GM21528 (cell line): Measurements from ENCODE around the gene MLLT3.

Experiments used
- ATAC-seq: cut with Tn5 transposase; IDR thresholded peaks from one replicate; pipeline ENCODE4 v1.9.1; 2021; ENCODE audit warnings: mild to moderate bottlenecking, moderate library complexity; ENCODE audit not compliant: unreplicated experiment, low FRiP score

The MLLT3 gene

DNA sequence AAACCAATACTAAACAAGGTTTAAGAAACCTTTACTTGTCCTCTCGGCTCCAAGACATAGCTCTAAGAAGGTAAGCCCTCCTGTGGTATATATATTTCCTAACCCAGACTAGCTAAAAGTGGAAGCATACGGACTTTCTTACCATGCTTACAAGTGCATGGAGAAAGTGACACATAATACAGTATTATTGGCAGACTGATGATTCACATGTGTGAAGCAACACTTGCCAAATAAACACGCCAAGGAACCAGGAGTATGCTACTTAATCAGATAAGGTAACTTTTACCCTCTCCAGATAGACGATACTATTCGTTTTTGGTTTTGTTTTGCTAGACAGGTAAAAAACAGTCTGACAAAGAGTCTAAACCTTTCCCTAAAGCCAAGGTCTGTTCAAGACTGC is 264.1 kb downstream of the MLLT3 start:
- ATAC-seq, result no peak

DNA sequence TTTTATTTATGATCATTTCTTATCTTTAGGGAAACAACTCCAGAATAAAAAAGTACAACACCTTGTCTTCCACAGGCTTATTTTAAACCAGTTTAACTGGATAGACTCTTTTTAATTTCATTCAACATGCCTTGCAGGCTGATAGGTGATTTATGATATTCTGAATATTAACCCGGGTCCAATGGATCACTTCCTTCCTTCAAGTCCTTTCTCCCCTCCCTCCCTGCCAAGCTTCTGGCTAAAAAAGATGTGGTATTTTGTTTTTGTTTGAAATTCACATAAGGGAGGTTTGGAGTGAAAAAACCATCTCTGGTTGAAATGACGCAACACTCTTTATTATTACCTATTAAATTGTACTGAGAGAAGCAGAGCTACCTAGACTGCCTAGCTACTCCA is 265.3 kb downstream of the MLLT3 start:
- no peak for ATAC-seq

DNA sequence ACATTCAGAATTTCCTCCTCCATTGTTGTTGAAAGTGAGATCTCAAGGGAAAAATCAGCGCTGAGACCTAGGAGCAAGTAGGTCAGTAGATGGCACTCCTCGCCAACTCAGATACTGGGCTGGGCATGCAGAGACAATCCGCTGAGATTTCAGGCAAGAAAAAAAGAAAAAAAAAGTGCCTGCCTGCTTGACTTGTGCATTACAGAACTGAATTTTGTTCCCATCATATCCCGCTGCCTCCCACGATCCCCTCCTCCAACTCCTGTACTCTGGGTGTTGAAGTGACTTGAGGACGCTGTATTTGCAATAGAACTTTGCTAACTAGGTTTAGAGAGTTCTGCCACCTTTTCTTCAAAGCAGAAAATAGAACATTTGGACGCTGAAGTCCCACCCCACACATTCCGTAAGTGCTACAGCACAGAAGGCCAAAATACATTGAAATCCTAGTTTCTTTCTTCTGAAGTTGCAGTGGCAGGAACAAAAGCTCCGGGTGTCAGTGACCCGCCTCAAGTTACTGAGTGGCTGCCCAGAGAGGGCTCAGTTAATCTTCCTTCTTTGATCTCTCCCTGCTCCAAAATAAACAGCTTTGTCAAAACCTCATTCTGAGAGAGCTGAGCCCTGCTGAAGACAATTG is 265.8 kb downstream of the MLLT3 start:
- ATAC-seq, result peak; percentile 47

DNA sequence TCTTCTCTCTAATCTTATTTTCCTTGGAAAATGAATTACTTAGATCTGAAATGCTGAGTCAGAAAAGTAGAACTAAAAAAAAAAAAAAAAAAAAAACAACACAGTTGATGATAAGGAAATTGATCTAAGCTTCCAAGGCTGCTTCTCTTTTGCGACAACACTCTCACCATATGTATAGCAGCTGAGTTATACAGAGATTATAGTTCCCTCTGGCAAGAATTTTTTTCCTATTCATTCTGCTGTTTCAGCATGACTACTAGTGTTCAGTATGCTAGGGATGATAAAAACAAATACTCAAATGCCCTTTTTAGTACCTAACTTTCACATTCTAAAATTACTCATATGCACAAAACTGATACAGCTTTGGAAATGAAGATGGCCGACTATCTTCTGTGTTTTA is 267.3 kb downstream of the MLLT3 start:
- ATAC-seq, result no peak

DNA sequence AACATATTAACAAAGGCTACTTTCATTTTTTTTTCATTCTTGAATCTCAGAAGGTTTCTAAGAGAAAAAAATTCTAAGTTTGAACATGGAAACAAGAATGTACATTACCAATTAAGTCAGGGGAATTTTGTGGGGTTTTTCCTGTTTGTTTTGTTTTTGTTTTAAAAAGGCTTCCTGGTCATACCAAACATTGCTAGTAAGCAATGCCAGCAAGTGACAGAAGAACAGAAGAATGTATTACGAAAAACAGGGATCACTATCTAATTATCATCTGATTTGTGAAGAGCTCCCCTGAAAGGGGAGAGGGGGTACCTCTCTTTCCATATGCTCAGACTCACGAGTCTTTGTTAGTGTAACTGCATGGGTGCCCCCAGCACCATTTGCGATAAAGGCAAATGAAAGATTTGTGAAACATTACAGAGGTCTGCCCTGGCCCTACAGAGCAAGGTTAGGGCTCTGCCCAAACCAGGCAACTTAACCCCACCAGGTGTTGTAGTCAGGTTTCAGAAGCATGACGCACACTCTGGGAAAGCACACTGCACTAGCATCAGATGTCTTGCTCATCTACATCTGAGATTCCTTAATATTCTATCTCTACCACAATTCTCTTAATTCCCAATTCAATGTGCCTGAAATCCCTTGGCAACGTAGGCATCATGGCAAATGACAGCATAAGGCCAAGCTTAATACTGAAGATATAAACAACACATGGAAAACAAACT is 268.2 kb downstream of the MLLT3 start:
- no peak for ATAC-seq

DNA sequence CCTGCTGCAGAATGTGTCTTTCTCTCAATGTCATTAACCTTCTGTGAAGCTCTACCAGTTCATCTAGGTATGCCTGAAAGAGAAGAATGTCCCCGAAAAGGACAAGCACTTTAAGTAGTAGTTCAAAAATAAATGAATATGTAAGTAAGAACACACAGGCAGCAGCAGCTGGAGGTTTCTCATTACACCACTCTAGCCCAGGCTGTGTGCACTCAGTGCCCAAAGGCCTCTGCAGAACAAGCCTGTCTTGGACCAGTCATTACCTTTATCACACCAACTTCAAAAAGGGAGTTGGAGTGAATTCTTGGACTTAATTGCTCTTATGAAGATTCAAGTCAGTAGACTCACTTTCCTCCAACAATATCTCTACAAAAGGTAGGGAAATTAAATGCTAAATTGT is 268.8 kb downstream of the MLLT3 start:
- no peak for ATAC-seq

DNA sequence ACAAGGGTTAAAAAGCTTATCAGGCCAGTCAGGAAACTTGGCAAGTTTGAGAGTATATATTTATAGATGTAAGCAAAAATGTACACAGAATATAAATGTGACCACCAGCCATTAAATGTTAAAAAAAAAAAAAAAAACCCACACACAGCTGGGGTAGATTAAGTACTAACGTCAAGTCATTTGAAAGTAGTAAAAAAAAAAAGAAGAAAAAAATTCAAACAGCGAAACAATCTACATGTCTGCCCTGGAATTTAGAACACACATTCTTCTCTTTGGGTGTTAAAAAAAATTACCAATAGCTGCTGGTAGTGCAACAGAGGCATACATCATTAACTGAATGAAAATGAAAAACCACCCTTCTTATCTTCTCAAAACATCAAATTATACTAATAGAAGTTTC is 269.7 kb downstream of the MLLT3 start:
- ATAC-seq, result no peak

DNA sequence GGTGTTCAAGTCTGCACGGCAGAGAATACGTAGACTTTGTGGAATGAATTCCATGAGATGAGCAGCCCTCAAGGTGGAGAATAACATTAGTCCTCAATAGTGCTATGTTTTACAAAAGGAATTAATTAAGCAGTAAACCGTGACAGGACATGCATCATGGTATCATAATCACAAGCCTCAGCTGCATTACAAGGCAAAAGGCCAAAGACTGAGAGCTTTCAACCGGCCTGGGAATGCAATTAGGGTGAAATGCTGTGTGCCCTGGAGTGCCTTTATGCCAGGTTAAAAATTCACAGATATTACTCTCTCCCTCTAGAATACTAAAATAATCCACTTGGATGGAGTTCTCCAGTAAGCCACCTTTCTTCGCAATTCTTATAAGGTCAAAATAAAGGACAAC is 270.6 kb downstream of the MLLT3 start:
- ATAC-seq, result no peak

DNA sequence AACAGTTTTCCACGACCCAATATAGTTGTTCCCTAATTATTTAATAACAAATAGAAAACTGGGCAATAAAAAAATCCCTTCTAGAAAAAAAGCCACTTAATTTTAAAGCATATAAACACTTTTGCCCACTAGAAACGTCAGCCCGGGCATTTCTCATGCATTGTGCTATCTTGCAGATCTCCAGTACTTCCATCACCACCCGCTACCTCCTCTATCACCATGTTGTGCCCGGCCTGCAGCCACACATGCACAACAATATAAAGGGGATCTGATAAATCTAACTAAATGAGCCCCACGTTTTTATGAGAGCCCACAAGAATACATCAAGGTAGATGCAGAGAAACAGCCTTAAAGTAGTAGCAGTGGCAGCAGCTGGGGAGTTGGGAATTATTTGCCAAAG is 272.7 kb downstream of the MLLT3 start:
- ATAC-seq, result no peak

DNA sequence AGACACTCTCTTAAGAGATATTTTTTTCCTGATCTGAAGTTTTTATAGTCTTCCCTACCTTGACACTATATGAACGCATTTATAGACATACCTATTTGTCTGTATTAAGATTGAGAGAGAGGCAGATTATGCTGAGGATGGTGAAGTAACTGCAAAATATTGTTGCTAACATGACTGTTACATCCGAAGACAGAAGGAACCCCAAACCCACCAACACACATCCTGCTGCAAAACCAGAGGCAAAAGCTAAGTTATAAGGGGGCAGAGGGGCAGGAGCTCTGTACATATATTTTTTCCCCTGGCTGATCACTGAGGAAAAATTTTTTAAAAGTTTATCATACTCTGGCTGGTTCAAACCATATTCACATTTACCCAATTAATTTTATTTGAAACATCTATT is 279.0 kb downstream of the MLLT3 start:
- no peak for ATAC-seq

DNA sequence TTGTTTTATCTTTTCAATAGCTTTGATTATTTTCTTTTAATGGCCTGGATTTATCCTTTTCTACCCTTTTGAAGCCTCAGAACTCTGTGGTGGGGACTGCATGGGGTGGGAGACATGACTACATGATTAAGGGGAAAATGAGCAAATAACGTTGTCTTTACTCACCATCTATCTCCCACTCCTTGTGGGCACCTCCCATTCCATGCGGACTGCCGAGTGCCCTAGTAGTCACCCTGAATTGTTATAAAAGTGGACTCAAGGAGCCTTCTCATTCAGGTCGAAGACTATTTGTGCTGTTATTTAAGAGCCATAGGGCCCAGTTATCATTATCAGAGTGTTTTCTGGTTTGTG is 281.8 kb downstream of the MLLT3 start:
- ATAC-seq, result no peak

DNA sequence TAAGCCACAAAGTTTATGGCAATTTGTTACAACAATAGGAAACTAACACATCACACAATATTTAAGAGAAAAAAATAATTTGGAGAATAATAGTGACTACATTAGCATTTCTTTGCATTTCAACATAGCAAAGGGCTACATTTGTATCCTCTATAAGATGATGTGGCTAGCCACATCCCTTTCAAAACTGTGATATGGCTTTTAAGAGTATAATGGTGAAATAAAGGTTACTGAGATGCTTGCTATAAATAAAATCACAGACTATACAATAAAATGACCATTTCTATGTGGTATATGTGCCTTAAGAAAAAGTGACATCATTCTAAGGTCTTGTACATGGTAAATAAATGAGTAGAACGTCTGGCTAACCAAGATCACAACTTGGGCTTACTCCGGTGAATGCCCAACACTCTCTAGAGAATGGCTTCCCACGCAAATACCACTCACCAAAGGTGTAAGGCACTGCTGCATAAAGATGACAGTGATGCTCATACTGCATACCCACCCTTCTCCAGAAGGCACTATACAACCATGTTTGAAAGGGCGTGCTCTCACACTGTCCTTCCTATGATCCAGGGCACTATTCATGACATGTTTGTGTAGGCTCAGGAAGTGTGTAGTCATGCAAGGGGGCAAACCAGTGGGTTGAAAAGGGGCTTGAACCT is 286.5 kb downstream of the MLLT3 start:
- ATAC-seq, result no peak

DNA sequence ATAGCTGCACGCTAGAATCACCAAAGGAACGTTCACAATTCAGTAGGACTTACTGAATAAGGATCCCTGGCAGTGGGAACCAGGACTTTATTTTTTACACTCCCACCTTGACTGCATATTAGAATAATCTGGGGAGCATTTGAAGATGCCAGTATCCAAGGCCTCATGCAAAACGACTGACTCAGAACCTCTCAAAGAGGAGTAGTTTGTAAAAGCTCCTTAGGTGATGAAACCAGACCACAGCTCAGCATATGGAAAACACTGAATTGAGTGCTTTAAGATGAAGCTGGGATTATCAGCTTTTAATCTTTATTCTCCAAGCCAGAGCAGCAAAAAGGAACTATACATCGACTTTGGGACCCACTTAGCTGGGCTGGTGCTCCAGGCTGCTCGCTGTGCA is 288.3 kb downstream of the MLLT3 start:
- ATAC-seq, result no peak

DNA sequence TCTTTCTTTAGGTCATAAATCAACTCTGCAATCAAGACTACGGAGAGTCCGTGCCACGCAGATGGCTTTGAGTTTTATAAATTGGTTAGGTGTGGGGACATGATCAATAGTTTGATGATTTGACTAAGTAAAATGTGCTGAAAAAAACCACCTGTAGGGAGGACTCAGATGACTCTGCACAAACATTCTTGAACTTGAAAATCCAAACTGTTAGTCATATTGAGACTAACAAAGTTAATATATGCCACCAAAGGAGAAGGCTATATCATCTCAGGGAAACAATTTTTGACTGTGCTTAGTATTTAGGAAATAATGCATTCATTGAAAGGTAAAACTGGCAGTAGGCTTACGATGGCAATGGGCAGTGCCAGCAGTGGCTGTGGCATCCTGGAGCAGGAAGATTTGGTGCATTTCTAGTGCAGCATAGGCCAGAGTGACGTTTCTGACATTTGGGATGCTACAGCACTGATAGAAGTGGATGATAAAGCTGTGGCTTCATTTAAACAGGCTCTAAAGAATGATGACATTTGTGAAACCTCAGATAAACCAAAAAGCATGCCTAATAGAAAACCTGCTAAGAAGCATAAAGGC is 291.1 kb downstream of the MLLT3 start:
- ATAC-seq, result peak; percentile 69

DNA sequence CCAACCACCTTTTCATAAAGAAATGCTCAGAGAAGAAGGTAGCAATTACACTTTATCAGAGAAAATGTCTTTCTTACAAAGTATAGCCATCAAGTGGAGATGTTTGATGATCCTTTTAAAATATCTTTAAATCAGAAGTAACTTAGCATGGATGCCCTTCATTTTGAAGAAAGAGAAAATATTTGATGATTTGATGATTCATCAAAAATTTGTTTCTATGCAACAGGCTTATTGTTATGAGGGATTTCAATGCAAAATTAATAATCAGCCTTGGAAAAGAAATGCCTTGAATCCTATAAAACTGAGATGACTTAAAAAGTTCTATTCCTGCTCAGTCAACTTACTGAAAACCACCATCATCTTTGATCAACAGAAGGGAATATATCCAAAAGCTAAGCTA is 291.6 kb downstream of the MLLT3 start:
- no peak for ATAC-seq

DNA sequence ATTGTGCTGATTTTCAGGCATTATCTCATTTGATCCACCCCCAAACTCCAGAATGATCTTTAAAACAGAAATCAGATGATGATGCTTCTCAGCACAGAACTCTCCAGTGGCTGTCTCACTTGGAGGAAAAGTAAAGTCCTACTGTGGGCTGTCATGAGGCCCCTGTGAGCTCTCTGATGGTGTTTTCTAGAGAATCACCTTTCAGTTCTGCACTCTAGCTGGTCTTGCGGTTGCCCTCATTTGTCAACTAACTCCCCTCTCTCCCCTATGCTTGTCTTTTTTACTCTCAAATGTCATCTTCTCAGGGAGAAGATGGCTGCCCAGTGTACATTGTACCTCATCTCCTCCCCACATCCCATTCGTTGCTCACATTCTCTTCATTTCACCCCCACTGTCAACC is 295.8 kb downstream of the MLLT3 start:
- ATAC-seq, result no peak

DNA sequence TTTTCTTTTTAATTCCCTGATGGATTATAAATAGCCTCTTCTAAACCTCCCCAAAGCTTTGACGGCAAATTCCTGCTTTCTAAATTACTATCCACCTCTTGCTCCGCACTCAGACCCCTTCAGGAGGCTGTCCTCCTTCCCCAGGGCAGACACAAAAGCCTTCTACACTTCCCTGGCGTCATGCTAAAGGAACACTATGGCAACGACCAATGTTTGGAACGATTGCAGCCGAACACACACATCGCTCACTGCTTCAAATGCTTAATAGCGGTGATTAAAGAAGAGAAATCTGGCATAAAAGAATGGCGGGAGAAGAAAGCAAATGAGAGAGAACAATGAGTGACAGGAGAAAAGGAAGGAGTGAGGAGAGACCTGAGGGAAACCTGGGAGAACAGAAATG is 297.3 kb downstream of the MLLT3 start:
- ATAC-seq, result no peak

DNA sequence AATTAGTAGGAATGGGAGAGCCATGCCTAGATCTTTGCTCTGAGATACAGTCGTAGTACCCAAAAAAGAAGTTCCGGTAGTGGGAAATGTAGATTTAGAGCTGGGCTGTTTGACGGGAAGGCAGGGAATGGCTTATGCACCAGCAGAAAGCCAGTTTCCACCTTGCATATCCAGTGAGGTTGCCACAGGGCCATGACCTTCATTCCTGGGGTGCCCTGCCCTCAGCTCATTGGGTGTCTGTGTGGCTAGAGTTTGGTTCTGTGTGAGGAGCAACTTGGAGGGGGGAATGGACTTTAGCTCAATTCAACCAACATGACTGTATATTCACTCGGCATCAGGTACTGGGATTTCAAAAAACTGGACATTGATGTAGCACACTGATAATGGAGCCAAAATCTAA is 300.1 kb downstream of the MLLT3 start:
- ATAC-seq, result no peak

DNA sequence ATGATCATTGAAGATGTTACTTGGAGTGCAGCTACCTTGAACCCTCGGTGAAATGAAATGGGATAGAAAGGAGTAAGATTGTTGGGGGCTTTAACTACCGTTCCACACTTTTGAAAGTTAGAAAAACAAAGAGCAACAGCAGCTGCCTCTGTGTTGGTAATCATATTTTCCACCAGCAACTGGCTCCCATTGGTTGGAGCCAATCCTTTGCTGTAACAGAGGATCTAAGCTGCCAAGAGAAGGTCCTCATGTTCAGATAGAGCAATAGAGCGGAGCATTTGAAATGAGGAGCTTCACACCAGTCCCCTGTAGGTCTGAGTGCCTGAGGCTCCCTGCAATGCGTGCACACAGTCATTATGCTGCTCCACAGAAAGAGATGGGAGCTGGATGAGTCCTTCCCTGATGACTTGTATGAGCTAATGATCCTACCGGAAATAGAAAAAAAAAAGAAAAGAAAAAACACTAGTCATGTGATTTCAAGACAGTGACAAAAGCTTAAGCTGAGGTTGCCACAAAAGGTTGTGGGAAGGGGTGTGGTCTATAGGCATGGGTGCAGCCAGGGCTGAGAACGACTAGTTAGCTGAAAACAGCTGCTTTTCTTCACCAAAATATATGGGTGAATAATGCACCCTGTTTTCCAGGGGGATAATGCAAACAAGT is 300.7 kb downstream of the MLLT3 start:
- no peak for ATAC-seq

DNA sequence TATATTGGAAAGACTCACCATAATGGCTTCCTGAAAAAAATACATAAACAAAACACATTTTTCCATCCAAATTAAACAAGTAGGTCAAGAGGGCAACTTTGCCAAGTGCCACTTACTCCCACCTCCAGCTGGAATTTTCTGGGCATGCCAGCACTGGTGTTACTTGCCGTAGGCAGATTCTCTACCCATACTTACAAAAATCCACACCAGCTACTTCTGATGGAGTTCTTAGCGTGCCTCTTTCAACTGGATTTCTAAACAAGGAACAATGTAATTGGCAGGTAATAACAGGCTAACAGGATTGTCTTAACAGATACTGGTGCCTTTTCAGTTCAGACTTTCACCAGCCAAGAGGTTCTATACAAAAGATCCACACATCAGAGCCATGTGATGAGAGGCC is 301.4 kb downstream of the MLLT3 start:
- ATAC-seq, result no peak

DNA sequence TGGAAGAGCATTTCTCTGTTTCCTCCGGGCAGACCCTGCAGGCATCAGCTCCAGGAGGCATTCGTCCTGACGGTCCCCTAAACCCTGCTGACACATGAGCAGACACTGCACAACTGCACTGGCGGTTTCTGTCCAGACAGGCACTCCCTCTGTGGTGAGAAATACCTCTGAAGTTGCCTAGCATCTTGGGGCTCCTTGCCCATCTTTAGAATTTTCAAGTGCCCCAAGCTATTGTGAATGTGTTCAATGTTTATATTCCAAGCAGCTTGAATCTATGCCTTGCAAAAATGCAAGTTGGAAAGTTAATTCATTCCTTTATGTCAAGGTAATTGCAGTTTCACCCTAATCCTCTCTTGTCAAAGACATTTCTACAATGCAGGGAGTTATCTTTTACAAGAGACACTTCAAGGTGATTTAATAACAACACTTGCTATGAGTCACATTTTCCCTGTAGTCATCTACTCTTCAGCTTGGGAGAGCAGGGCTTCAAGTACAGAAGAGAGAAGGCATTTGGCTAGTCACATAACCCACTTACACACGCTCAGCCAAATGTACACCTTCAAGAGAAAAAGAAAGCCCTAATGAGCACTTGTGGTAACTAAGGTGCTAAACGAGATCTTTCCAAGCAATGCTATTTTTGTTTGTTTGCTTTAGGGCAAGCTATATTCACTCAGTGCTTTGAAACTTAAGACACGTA is 302.5 kb downstream of the MLLT3 start:
- ATAC-seq, result no peak
